ENCODE measurements around the gene SFT2D3.
A peak's percentile ranks its signal among the peaks of the same experiment; 100 is the strongest.

SFT2D3 gene

GRCh38 chr2:127698553-127699355 is 2.5 kb upstream of the SFT2D3 start:
- H3K4me3 ChIP-seq = no peak overlapping the region
- intact Hi-C loops (cut with DNase I; ENCODE audit: low total_unique reads) = loop anchor here (5.0 to 10.0 kb wide), 3 partner anchors 106 to 326 kb away; partner anchors contain the start of gene SAP130
- H3K36me3 ChIP-seq = no peaks in the 10 kb centered on the region
- H3K27me3 ChIP-seq = no peaks in the 10 kb centered on the region
- no peak for TF ChIP-seq CTCF (IDR thresholded peaks at IDR 0.05)
- H3K9me3 ChIP-seq = no peaks in the 10 kb centered on the region
- H3K27ac ChIP-seq = no peak overlapping the region
- H3K4me1 ChIP-seq = peaks cover 0 to 38% (median 22%) of the 10 kb centered on the region in 4 donors
- no peak for DNase-seq

GRCh38 chr2:127700527-127701192 is 637 bp upstream of the SFT2D3 start:
- no peak for TF ChIP-seq CTCF (IDR thresholded peaks at IDR 0.05)
- peak in 1 of 2 donors; percentile 53 for DNase-seq
- H3K27me3 ChIP-seq = no peaks in the 10 kb centered on the region
- H3K9me3 ChIP-seq = no peaks in the 10 kb centered on the region
- intact Hi-C loops (cut with DNase I; ENCODE audit: low total_unique reads) = no loop called here
- H3K4me3 ChIP-seq = peak overlapping the region; percentile 71 to 73
- H3K27ac ChIP-seq = peak overlapping the region; percentile 86
- peaks cover 0 to 46% (median 26%) of the 10 kb centered on the region in 4 donors for H3K4me1 ChIP-seq
- H3K36me3 ChIP-seq = peaks cover 0 to 1% (median under 1%) of the 10 kb centered on the region in 3 donors

GRCh38 chr2:127701651-127702394 is 526 bp downstream of the SFT2D3 start:
- TF ChIP-seq CTCF (IDR thresholded peaks at IDR 0.05) = peak in 1 of 2 experiments; percentile 42
- no peaks in the 10 kb centered on the region for H3K27me3 ChIP-seq
- peak; percentile 67 to 84 for DNase-seq
- peak overlapping the region; percentile 86 for H3K27ac ChIP-seq
- peak overlapping the region; percentile 71 to 73 for H3K4me3 ChIP-seq
- peaks cover 0 to 41% (median 22%) of the 10 kb centered on the region in 4 donors for H3K4me1 ChIP-seq
- H3K36me3 ChIP-seq = peaks cover 6 to 13% (median 11%) of the 10 kb centered on the region in 3 donors
- intact Hi-C loops (cut with DNase I; ENCODE audit: low total_unique reads) = no loop called here
- no peaks in the 10 kb centered on the region for H3K9me3 ChIP-seq

- TF ChIP-seq CTCF (IDR thresholded peaks at IDR 0.05) = no peak
- Histone ChIP-seq H3K36me3 (peaks cover 6 to 15% (median 13%) of the 10 kb centered on the region in 3 donors), H3K27me3 (no peaks in the 10 kb centered on the region), H3K9me3 (no peaks in the 10 kb centered on the region), H3K4me3 (peak overlapping the region; percentile 71 to 73), H3K4me1 (peaks cover 0 to 41% (median 22%) of the 10 kb centered on the region in 4 donors), H3K27ac (peak overlapping the region; percentile 86)
- DNase-seq = no peak
- intact Hi-C loops (cut with DNase I; ENCODE audit: low total_unique reads) = no loop called here
Observed at GRCh38 chr2:127702395-127703009, 1.2 kb downstream of the SFT2D3 start.

GRCh38 chr2:127703282-127703681 is 2.0 kb downstream of the SFT2D3 start:
- H3K27me3 ChIP-seq = no peaks in the 10 kb centered on the region
- intact Hi-C loops (cut with DNase I; ENCODE audit: low total_unique reads) = no loop called here
- no peak for DNase-seq
- H3K9me3 ChIP-seq = no peaks in the 10 kb centered on the region
- no peak overlapping the region for H3K4me3 ChIP-seq
- H3K27ac ChIP-seq = peak overlapping the region in 1 of 2 donors; percentile 86
- H3K36me3 ChIP-seq = peaks cover 12 to 23% (median 20%) of the 10 kb centered on the region in 3 donors
- TF ChIP-seq CTCF (IDR thresholded peaks at IDR 0.05) = no peak
- peaks cover 0 to 41% (median 22%) of the 10 kb centered on the region in 4 donors for H3K4me1 ChIP-seq

All from tibial artery (tissue), 4 donors.